DOHH2 (cell line): ENCODE measurements around the gene POLD3.

Source experiments
- H3F3A ChIP-seq: fragments of 200-600 bp; sonication (generic), shearing (Covaris generic); 2 replicates; pipeline ENCODE4 v1.6.0; 2016; ENCODE audit warnings: antibody characterized with exemption, mild to moderate bottlenecking; ENCODE audit not compliant: control insufficient read depth, insufficient read depth
- H3K27ac ChIP-seq: fragments of 200-600 bp; sonication (generic); 2 replicates; pipeline ENCODE4 v1.5.1; 2014; ENCODE audit warnings: low read depth, mild to moderate bottlenecking, low read length, moderate library complexity
- H3K27me3 ChIP-seq: fragments of 200-600 bp; sonication (generic); 2 replicates; pipeline ENCODE4 v1.6.1; 2014; ENCODE audit warnings: mild to moderate bottlenecking, low read length, mixed read lengths; ENCODE audit not compliant: control insufficient read depth
- H3K36me3 ChIP-seq: fragments of 200-600 bp; sonication (generic); 2 replicates; pipeline ENCODE4 v1.6.1; 2014; ENCODE audit warnings: mild to moderate bottlenecking, low read length, moderate library complexity, mixed read lengths; ENCODE audit not compliant: control insufficient read depth
- H3K4me1 ChIP-seq: fragments of 200-600 bp; sonication (generic); 2 replicates; pipeline ENCODE4 v1.6.1; 2014; ENCODE audit warnings: mild to moderate bottlenecking, low read length, mixed read lengths; ENCODE audit not compliant: control insufficient read depth
- H3K4me2 ChIP-seq: fragments of 200-600 bp; sonication (generic); 2 replicates; pipeline ENCODE4 v1.6.0; 2014; ENCODE audit warnings: mild to moderate bottlenecking, low read length, moderate library complexity
- H3K4me3 ChIP-seq: fragments of 200-600 bp; sonication (generic); 2 replicates; pipeline ENCODE4 v1.5.1; 2014; ENCODE audit warnings: mild to moderate bottlenecking, low read length, mixed read lengths
- H3K79me2 ChIP-seq: fragments of 200-600 bp; sonication (generic); 2 replicates; pipeline ENCODE4 v1.6.1; 2014; ENCODE audit warnings: mild to moderate bottlenecking, low read length, mixed read lengths; ENCODE audit not compliant: control insufficient read depth
- H3K9me2 ChIP-seq: fragments of 200-600 bp; sonication (generic); replicated peaks from 2 replicates; pipeline ENCODE4 v1.6.1; 2014; ENCODE audit warnings: mild to moderate bottlenecking, low read length, mixed read lengths; ENCODE audit not compliant: control insufficient read depth
- H3K9me3 ChIP-seq: fragments of 200-600 bp; sonication (generic); 2 replicates; pipeline ENCODE4 v1.6.1; 2014; ENCODE audit warnings: antibody characterized with exemption, low read length, mixed read lengths; ENCODE audit not compliant: control insufficient read depth, insufficient read depth
- H4K20me1 ChIP-seq: fragments of 200-600 bp; sonication (generic); 2 replicates; pipeline ENCODE4 v1.6.0; 2014; ENCODE audit warnings: low read depth, mild to moderate bottlenecking, antibody characterized with exemption, low read length, moderate library complexity; ENCODE audit not compliant: control insufficient read depth, insufficient read depth
- EZH2phosphoT487 ChIP-seq: fragments of 200-600 bp; sonication (generic); IDR thresholded peaks from 2 replicates; pipeline ENCODE4 v1.6.1; 2017; ENCODE audit warnings: borderline replicate concordance, mild to moderate bottlenecking, antibody characterized with exemption, low read length, moderate library complexity, mixed read lengths
- TF ChIP-seq, protein P1 (sequence below): fragments of 200-600 bp; sonication (generic); IDR thresholded peaks from one replicate; pipeline ENCODE4 v1.5.1; 2014; ENCODE audit warnings: antibody characterized with exemption, mild to moderate bottlenecking, low read depth, low read length; ENCODE audit not compliant: poor library complexity, severe bottlenecking

Gene POLD3

DNA sequence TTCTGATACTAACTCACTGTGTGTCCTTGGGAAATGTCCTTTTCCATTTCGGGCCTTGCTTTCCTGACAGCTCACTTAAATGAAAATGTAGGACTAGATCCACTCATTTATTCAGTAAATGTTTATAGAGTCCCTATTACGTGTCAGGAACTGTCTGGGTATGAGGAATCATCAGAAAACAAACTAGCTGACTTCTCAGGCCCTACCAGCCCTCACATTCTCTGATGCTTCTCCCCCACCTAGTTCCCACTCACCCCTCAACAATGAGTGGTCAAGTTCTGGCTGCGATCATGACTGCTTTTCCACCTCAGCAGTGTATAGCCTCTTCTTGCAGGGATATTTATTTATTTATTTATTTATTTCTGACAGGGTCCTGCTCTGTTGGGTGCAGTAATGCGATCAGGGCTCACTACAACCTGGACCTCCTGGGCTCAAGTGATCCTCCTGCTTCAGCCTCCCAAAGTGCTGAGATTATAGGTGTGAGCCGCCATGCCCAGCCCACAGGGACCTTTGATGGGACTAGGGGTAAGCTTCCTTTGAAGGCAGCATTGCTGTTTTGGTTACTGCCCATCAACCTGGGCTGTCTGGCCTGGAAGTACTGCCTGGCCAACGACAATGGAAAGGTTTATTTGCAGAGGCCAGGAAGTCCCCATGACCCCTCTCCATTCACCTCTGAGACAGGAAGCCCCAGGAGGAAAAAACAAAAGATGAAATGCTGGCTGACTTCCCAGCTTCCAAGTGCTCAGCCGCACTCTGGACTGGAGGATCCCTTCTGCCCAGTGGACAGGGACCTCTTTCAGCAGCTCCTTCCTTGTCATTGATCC lies 33.1 kb upstream of the POLD3 start:
- TF ChIP-seq, protein P1, sequence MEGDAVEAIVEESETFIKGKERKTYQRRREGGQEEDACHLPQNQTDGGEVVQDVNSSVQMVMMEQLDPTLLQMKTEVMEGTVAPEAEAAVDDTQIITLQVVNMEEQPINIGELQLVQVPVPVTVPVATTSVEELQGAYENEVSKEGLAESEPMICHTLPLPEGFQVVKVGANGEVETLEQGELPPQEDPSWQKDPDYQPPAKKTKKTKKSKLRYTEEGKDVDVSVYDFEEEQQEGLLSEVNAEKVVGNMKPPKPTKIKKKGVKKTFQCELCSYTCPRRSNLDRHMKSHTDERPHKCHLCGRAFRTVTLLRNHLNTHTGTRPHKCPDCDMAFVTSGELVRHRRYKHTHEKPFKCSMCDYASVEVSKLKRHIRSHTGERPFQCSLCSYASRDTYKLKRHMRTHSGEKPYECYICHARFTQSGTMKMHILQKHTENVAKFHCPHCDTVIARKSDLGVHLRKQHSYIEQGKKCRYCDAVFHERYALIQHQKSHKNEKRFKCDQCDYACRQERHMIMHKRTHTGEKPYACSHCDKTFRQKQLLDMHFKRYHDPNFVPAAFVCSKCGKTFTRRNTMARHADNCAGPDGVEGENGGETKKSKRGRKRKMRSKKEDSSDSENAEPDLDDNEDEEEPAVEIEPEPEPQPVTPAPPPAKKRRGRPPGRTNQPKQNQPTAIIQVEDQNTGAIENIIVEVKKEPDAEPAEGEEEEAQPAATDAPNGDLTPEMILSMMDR: no peak
- TF ChIP-seq EZH2phosphoT487: no peak
- H3K4me1 ChIP-seq: no peaks in the 10 kb centered on the region
- no peaks in the 10 kb centered on the region for H3K9me3 ChIP-seq
- no peaks in the 10 kb centered on the region for H3F3A ChIP-seq
- no peak overlapping the region for H3K4me3 ChIP-seq
- no peaks in the 10 kb centered on the region for H3K9me2 ChIP-seq
- H3K27ac ChIP-seq: no peak overlapping the region
- H3K36me3 ChIP-seq: no peaks in the 10 kb centered on the region
- peaks cover 3% of the 10 kb centered on the region; the same call in 1 of the 2 replicates for H3K27me3 ChIP-seq
- no peak overlapping the region for H3K4me2 ChIP-seq
- H3K79me2 ChIP-seq: no peaks in the 10 kb centered on the region
- no peaks in the 10 kb centered on the region for H4K20me1 ChIP-seq

DNA sequence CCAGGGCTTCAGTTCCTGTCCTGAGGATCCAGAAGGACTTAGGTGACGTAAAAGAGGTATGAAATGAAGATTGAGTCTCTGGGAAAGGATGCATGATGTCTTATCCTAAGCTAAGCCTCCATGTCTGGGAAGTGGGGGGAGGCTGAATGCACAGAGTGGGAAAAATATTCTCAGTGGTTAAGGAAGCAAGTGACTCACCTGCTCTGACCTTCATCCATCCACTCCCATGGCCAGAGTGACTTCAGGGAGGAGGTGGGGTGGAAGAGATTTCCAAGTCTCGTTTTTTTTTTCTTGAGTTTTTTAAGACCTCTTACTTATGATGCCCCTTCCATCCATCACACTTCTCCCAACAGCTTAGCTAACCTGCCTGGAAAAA lies 32.5 kb upstream of the POLD3 start:
- no peak for TF ChIP-seq EZH2phosphoT487
- TF ChIP-seq, protein P1: no peak
- H3K9me3 ChIP-seq: no peaks in the 10 kb centered on the region
- H3K9me2 ChIP-seq: no peaks in the 10 kb centered on the region
- H3K4me3 ChIP-seq: no peak overlapping the region
- H3K36me3 ChIP-seq: no peaks in the 10 kb centered on the region
- peaks cover 5% of the 10 kb centered on the region for H3K27me3 ChIP-seq
- H3K4me2 ChIP-seq: no peak overlapping the region
- H3K4me1 ChIP-seq: no peaks in the 10 kb centered on the region
- H3K79me2 ChIP-seq: no peaks in the 10 kb centered on the region
- no peaks in the 10 kb centered on the region for H4K20me1 ChIP-seq
- no peak overlapping the region for H3K27ac ChIP-seq
- H3F3A ChIP-seq: no peaks in the 10 kb centered on the region

DNA sequence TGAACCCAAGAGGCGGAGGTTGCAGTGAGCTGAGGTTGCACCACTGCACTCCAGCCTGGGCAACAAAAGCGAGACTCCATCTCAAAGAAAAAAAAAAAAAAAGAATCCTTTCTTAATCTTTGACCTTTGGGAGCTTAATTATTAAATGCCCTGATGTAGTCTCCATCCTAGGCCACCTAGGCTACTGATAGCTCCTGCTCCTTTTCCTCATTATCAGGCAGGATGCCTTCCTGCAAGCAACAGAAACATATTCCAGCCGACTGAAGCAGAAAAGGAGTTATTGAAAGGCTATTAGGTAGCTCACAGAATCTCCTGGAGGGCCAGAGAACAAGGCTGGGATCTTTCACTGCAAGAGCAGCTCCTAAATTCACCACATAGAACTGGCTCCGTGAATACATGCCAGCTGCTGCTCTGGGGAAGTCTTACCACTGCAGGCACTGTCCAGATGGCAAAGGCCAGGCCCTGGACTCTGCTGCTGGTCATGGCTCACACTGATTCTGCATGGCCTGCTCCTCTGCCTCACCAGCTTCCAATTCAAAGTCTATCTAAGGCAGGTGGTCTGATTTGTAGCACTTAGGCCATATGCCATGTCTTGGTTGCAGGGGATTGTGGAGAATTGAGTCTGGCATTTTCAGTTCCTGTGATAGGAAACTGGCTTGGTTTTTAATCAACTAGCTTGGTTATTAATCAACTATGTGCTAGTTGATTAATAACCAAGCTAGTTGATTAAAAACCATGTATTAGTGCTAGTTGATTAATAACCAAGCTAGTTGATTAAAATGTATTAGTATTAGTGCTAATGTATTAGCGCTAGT lies 26.0 kb upstream of the POLD3 start:
- Histone ChIP-seq H3K9me2 (no peaks in the 10 kb centered on the region), H3K27ac (no peak overlapping the region), H3K4me2 (no peak overlapping the region), H3K9me3 (no peaks in the 10 kb centered on the region), H3K79me2 (no peaks in the 10 kb centered on the region), H4K20me1 (no peaks in the 10 kb centered on the region), H3K27me3 (peaks cover 23% of the 10 kb centered on the region), H3F3A (no peaks in the 10 kb centered on the region), H3K36me3 (no peaks in the 10 kb centered on the region), H3K4me3 (no peak overlapping the region), H3K4me1 (no peaks in the 10 kb centered on the region)
- TF ChIP-seq, protein P1: no peak
- no peak for TF ChIP-seq EZH2phosphoT487
